Fibroblast of pulmonary artery (primary cell): Measurements from ENCODE around the gene GRIP2.

Source experiments
- DNase-seq: peaks from one replicate; pipeline ENCODE4 v3.0.0-alpha.2; 2010; ENCODE audit warnings: low read depth
- H3K4me3 ChIP-seq: replicated peaks from 2 replicates; pipeline ENCODE4 v1.5.1; 2011; ENCODE audit warnings: low read depth, mild to moderate bottlenecking, control low read depth, low read length, moderate library complexity
- TF ChIP-seq, protein P1 (sequence below): IDR thresholded peaks from 2 replicates; pipeline ENCODE4 v1.5.1; 2011; ENCODE audit warnings: mild to moderate bottlenecking, control low read depth, low read length, inconsistent platforms; ENCODE audit errors: missing control alignments

GRIP2 gene

DNA sequence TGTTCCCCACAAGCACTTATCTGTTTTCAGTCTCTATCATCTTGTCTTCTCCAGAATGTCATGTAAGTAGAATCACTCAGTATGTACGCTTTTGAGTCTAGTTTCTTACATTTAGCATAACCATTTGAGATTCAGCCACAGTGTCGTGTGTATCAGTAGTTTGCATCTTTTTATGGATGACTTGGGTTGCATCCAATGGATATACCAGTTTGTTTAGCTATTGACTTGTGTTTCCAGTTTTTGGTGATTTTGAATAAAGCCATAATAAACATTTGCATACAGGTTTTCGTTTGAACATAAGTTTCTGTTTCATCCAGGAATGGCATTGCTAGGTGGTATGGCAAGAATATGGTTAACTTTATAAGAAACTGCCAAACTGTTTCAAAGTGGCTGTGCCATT lies 12.1 kb downstream of the GRIP2 start:
- no peak for DNase-seq
- H3K4me3 ChIP-seq = no peak overlapping the region
- TF ChIP-seq, protein P1, sequence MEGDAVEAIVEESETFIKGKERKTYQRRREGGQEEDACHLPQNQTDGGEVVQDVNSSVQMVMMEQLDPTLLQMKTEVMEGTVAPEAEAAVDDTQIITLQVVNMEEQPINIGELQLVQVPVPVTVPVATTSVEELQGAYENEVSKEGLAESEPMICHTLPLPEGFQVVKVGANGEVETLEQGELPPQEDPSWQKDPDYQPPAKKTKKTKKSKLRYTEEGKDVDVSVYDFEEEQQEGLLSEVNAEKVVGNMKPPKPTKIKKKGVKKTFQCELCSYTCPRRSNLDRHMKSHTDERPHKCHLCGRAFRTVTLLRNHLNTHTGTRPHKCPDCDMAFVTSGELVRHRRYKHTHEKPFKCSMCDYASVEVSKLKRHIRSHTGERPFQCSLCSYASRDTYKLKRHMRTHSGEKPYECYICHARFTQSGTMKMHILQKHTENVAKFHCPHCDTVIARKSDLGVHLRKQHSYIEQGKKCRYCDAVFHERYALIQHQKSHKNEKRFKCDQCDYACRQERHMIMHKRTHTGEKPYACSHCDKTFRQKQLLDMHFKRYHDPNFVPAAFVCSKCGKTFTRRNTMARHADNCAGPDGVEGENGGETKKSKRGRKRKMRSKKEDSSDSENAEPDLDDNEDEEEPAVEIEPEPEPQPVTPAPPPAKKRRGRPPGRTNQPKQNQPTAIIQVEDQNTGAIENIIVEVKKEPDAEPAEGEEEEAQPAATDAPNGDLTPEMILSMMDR = no peak

- H3K4me3 ChIP-seq = no peak overlapping the region
- TF ChIP-seq, protein P1 = no peak
- DNase-seq = peak; percentile 31
Measured at GRCh38 chr3:14525685-14526631, 14.2 kb downstream of the GRIP2 start.

DNA sequence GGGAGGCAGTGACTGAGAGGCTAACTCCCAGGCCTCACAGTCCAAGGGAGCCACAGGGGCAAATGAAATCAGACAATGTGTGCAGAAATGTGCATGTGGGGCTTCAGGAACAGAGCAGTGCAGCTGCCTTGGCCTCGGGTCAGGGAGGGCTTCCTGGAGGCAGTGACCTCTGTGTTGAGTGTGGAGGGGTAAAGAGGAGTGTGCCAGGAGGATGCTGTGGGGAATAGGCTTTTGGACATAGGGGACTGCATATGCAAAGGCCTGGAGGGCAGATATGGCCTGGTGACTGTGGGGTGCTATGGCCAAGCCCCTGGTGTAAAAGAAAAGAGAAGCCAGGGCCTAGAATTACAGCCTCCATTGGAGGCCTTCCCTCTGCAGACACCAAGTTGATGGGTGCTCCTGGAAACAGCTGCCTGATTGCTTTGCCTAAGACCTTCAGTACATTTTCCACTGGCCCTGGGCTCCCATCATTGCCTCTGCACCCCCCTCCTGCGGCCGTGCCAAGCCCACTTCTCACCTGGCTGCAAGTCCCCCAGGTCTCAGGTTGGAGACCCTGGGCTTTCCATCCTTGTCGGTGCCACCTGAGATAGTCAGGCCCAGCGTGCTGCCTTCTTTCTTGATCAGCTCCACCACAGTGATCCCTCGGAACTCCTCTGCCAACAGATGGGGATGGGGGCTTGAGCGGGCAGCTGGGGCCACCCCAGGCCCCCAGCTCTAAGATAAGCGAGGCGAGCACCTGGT lies 15.1 kb downstream of the GRIP2 start:
- DNase-seq = no peak
- TF ChIP-seq, protein P1 = no peak
- H3K4me3 ChIP-seq = no peak overlapping the region

DNA sequence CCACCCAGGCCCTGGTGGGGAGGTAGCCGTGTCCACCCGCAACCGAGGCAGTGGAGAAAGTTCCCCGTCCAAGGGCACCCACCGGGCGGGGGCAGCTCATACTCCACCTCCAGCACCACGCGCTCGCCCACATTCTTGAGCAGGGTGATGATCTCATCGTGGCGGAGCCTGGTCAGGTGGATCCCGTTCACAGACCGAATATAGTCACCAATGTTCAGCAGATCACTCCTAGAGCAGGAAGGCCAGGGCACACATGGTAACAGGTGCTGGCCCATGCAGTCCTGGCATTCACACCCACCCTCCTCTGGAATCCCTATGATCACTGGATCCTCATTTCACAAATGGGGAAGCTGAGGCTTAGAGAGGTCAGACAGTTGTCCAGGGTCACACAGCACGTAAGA lies 15.8 kb downstream of the GRIP2 start:
- DNase-seq = no peak
- H3K4me3 ChIP-seq = no peak overlapping the region
- TF ChIP-seq, protein P1 = no peak

GRCh38 chr3:14523792-14524191 lies 16.4 kb downstream of the GRIP2 start:
- TF ChIP-seq, protein P1 = no peak

DNA sequence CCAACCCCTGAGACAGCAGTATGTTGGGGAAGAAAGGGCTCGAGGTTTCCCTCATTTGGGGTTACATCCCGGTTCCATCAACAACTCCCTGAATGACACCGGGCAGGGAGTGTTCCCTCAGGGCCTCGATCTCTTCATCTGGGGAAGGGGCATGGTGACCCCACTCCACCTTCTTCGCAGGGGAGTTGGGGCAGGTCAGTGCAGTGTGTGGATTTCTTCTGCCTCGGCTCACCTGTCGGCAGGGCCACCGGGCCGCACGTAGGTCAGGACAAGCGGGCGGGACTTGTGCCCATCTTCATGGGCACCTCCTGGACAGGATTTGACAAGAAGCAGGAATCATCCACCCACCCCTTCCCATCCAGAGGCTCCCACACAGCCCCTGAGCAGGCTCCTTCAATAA lies 17.4 kb downstream of the GRIP2 start:
- TF ChIP-seq, protein P1 = no peak
- no peak for DNase-seq
- no peak overlapping the region for H3K4me3 ChIP-seq

More at GRCh38 chr3:14523792-14524191, 16.4 kb downstream of the GRIP2 start:
- DNase-seq = no peak
- H3K4me3 ChIP-seq = no peak overlapping the region
